Breast epithelium (tissue), 3 donors: ENCODE data around the gene FAM151A.

Source experiments
- CTCF ChIP-seq, 3 donors: fragments of 450-650 bp; IDR thresholded peaks; one replicate each; pipeline ENCODE4 v1.5.1; 2016 to 2017; ENCODE audit warnings: antibody characterized with exemption in 3 of 3, mild to moderate bottlenecking in 3 of 3, moderate library complexity in 3 of 3
- POLR2A ChIP-seq: fragments of 450-650 bp; IDR thresholded peaks from one replicate; pipeline ENCODE4 v1.6.1; 2016; ENCODE audit warnings: antibody characterized with exemption, mild to moderate bottlenecking, moderate library complexity
- POLR2AphosphoS5 ChIP-seq, 3 donors: sonication (generic); formaldehyde crosslinking; IDR thresholded peaks; one replicate each; pipeline ENCODE4 v1.6.1; 2017; ENCODE audit warnings: antibody characterized with exemption in 3 of 3

GRCh38 chr1:54666333-54666732 lies 43.0 kb upstream of the FAM151A start:
- TF ChIP-seq POLR2A (no peak), CTCF (IDR thresholded peaks at IDR 0.05) (no peak), POLR2AphosphoS5 (IDR thresholded peaks at IDR 0.05) (no peak)
